HG03457 (cell line): ENCODE results near the gene MAP3K15.
"Not testable (repeated sequence)": the region's sequence is repeated elsewhere in the genome, so short reads cannot be mapped to it uniquely, and the experiment has no call there.

Experiments used
- ATAC-seq: cut with Tn5 transposase; IDR thresholded peaks from one replicate; pipeline ENCODE4 v1.9.1; 2021; ENCODE audit warnings: moderate number of reproducible peaks; ENCODE audit not compliant: unreplicated experiment

Gene MAP3K15

DNA sequence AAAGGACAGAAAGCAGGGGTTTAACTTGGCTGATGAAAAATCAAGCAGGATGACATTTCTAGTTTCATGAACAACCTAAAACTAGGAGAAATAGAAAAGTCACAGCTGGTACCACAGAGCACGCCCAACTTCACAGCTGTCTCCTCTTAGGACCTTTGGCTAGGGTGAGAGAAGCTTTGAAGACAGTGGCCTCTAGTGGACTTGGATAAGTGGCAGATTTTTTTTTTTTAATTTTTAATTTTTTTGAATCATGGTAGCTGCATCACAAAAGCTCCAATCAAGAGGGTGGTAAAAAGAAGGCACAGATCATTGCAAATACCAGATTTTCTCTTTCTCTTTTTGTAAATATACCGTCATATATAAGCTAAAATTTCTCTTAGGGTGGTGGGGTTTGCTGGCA, 20.2 kb upstream of the MAP3K15 start:
- no peak for ATAC-seq

DNA sequence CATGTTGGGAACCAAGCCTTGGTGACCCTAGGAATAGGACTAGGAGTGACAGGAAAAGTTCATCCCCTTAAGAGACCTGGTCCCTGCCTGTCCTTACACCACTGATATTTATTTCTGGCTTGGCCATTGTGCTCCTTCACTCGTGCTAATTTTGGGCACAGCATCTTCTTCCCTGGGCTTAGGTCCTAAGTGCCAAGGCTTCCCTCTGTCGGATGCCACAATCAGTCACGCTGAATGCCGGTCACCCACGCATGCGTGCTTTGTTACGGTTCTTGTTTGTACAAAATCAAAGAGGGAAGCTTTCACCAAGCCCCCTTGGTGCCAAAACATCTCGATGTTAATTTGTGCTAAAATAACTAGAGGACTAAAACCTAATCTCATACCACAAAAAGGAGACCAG, 17.4 kb upstream of the MAP3K15 start:
- ATAC-seq = no peak

DNA sequence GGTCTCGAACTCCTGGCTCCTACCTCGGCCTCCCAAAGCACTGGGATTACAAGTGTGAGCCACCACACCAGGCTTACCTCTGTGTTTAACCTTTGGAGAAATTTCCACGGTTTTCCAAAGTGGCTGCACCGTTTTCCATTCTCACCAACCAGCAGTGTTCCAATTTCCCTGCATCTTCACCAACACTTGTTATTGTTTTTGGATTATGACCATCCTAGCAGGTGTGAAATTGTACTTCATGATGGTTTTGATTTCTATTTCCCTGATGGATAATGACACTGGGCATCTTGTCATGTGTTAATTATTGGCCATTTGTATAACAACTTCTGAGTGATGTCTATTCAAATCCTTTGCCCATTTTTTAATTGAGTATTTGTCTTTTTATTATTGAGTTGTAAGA, 2.7 kb upstream of the MAP3K15 start:
- ATAC-seq = no peak

DNA sequence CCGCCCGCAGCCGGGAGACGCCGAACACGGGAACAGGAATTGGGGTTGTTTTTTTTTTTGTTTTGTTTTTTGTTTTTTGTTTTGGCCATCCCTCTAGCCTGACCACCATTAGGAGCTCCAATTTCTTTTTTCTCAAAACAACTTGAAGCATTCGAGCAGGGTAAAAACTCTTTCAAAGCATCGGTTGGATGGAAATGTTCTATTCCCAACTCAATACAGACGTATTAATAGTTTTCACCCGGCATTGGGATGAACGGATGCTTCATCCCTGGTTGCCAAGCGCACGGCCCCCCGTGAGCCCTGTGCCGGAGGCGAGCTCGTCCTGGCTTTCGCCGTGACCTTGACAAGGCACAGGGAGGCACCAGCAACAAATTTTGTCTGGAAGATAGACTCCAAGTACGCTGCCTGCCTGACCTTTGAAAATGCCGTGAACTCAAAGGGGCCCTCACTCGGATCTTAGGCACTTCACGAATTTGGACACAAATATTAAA, 352 bp upstream of the MAP3K15 start:
- ATAC-seq = no peak

DNA sequence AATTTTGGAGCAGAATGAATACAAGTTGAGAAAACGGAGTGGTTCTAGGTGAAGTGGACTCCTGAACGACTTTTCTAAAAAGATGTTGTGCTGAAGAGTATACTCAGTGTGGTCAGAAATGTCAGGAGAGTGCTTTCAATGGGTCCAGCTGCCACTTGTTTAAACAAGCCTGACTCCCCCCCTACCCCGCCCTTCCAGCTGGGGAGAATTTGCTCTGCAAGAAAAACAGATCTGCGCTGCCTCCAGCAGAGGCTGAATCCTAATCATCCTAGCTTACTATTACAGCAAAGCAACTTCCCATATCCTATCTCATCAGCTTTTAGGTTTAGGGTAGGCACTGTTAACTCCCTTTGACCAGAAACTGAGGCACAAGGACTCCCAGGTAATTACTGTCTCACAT, 1.9 kb downstream of the MAP3K15 start:
- no peak for ATAC-seq

DNA sequence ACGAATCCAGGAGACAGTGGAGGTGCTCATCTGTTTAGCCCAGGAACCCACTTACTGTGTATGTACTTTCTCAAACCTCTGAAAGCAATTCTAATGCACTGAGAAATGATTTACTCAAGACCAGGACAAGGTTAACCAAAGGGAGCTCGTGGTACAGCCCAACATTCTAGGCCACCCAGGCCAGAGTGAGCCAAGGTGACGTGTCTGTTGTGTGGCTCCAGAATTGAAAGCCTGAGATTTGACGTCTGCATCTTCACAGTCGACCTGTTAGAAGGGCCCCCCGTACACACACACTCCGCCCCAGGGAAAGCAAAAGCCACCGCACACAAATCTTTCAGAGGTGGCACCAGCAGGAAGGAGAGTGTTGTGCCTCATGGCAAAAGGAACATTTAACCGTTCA, 2.3 kb downstream of the MAP3K15 start:
- ATAC-seq = no peak

DNA sequence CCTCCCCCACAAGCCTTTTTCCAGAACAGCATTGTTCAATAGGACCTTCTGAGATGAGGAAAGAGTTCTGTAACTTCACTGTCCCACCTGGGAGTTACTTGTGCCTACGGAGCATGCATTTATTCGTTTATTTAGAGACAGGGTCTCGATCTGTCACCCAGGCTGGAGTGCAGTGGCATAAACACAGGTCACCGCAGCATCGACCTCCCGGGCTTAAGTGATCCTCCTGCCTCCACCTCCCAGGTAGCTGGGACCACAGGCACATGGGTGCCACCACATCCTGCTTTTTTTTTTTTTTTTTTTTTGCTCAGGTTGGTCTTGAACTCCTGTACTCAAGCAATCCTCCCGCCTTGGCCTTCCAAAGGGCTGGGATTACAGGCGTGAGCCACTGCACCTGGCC, 2.9 kb downstream of the MAP3K15 start:
- no peak for ATAC-seq

DNA sequence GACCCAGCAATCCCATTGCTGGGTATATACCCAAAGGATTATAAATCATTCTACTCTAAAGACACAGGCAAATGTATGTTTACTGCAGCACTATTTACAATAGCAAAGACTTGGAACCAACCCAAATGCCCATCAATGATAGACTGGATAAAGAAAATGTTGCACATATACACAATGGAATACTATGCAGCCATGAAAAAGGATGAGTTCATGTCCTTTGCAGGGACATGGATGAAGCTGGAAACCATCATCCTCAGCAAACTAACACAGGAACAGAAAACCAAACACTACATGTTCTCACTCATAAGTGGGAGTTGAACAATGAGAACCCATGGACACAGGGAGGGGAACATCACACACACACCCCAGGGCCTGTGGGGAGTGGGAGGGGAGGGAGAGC, 3.5 kb downstream of the MAP3K15 start:
- not testable (repeated sequence) for ATAC-seq

DNA sequence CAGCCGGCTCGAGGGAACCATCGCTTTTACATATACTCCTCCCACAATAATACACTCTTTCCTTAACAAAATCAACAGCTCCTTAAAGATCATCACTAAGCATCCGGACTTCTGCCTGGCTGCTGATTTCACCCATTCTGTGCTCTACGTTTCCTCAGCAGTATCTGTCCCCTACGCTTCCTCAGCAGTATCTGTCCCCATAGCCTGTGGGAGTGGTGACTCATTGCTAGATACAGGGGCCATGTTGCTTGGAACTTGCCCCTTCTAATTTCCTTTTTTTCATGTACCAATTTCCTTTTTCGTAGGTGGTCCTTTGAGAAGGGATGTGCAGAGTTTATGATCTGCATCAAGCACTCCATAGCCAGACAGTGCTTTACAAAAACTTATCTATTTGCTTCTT, 18.6 kb downstream of the MAP3K15 start:
- no peak for ATAC-seq

DNA sequence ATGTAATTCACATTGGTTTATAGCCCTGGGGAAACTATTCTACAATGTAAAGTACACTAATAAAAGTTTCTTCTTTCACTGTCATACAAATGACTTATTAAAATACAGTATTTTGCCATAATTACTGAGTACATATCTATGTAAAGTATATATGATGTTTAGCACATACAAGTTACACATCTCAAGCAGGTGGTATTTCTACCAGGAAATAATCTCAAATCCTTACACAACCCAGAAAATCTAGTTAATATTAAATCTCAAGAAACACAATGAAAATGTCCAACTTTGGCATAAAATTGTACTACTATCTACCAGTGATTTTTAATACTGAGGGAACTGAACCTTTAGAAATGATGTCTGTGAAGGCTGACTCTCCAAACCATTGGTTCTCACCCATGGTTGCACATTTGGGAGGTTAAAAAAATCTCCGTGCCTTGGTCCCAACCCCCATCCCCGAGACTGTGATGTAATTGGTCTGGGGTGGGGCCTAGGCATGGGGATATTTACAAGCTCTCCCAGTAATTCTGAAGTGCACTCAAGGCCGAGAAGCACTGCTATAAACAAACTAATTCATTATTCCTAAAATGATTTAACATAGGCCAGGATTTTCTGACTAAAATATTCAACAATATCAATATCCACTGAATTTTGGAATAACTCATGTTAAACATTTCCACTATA, 27.6 kb downstream of the MAP3K15 start:
- no peak for ATAC-seq

DNA sequence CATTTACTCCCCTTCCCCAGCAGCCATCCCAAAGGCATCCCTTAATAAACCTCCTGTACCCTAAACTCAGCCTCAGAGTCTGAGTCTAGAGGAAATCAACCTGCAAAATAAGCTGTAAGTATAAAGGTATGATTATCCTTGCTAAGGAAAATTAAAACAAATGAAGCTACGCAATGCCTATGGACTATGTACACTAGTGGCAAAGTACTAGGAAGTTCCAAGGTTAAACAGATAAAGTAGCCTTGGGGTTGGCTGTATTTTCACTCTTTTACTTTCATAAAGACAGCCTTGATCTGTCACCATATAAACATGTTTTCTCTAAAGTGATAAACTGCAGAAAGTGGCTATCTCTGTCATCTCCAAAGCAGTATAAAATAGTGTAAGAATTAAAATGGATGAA, 35.9 kb downstream of the MAP3K15 start:
- no peak for ATAC-seq

DNA sequence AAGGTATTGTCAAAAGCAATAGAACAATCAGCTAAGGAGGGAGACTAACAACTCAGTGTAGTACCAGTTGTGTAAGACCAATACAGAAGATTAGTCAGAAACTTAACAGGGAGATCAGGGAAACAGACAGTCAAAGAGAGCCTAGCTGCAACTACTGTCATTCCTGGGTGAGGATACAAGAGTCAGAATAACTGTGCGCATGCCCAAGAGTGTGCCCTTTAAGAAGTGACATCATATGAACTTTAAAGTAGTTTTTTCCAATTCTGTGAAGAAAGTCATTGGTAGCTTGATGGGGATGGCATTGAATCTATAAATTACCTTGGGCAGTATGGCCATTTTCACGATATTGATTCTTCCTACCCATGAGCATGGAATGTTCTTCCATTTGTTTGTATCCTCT, 46.9 kb downstream of the MAP3K15 start:
- not testable (repeated sequence) for ATAC-seq

DNA sequence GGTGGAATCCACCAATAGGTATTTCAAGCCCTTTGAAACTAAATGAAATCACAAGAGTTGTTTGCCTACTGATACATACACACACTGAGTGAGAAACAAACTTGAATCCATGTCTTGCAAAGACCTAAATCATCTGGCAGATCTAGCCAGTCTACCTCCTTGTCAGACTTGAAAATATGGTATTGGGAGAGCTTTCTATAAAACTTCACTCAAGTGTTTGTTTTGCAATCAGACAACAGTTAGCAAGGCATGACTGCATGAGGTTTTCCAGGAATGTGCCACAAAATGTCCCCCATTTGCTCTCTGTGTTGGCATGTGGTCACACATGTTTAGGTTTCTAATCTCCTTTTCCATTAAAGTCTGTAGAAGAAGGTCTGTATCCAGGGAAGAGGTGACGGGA, 52.4 kb downstream of the MAP3K15 start:
- no peak for ATAC-seq

DNA sequence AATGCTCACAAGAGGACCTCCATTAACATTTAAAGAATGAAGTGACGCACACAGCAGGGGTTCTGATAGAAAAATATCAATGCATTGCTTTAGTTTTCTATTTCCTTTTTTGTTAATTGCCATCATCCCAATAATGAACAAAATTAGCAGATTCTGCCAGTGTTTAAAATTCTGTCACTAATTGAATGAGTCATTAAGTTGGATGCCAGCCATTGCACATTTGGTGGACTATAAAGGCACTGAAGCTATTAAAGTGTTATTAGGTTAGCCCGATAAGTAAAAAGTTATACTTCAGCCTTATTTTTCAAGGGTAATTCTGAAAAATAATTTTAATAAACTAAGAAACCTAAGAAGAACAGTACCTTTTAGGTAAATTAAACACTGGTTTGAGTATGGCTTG, 53.1 kb downstream of the MAP3K15 start:
- no peak for ATAC-seq

DNA sequence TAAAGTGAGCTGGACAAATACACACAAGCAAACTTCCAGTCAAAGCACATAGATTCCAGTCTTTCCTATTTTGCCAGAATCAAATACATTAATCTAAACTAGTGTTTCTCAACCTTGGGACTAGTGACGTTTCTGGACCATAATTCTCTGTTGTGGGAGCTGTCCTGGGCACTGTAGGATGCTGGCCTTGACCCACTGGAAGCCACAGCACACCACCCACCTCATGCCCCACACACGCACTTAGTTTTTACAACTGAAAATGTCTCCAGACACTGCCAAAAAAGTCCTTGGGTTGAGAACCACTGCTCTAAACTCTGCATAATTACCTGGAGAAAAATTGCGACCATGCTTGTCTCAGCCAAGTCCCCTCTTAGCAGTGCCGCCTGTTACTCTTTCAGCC, 57.6 kb downstream of the MAP3K15 start:
- no peak for ATAC-seq

DNA sequence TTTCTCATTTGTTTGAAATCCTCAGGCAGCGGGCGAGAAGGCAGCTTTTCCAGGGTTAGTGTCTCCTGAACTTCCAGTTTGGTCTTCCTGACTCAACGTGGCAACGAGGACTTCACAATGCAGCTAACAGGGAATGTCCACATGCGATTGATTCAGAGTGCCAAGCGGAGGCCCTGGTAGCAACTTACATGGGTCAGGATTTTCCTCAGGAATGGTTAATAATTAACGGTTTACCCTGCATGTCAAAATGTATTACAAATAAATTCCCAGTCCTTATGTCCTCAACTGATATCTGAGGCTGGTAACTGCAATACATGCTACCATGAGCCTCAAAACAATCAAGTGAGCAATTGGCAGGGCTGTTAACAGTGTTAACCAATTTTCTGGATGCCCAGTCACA, 67.2 kb downstream of the MAP3K15 start:
- ATAC-seq = no peak

DNA sequence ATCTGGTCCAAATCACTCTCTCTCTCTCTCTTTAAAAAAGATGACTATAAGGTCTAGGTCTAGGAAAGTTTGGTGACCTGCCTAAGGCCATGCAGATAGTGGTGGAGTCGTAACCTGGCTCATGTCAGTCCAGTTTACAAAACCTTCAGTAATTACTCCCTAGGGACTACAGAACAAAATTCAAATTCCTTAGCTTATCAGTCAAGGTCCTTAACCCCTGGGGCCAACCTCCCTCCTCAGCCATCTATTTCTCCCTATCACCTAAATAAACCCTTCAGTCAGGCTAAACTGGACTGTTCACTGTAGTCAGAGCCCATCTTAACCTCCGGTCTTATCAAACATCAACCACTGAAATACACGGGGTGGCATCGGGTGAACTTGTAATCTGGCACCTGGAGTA, 68.9 kb downstream of the MAP3K15 start:
- ATAC-seq = no peak

DNA sequence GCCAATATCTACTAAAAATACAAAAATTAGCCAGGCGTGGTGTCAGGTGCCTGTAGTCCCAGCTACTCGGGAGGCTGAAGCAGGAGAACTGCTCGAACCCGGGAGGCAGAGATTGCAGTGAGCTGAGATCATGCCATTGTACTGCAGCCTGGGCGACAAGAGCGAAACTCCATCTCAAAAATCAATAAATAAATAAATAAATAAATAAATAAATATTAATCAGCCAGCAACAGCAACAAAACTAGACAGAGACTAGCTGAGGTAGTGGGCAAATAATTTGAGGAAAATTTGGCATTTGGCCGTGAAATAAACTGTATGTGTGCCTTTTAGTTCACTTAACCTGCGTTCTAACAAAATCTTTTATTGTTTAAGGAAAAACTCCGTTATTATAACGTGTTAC, 69.5 kb downstream of the MAP3K15 start:
- not testable (repeated sequence) for ATAC-seq

DNA sequence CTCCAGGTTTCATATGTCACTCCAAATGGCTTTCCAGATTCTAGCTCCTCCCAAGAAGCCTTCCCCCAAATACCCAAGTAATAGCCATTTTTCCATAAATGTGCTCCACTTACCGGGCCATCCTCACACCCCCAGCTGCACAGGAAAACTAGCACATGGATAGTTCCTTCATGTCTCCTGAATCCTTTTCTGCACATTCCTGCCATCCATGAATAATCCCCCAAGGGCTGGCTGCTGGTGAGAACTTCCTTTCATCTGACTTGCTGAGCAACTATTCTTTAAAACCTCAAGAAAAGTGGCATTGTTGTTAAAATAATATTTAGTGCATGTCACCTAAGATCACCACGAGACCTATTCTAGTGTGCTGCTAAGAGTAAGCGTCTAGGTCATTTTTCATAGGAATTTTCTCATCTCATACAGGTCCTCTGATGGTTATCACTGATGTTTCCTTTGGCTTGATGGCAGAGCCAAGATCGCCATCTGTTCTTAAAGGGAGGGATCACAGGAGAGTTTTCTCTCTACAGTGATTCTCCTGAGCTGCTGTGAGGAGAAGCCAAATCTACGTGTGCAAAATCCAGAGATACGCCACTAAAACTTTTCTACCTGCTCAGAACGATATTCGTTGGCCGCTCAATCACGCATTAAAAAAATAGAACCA, 71.3 kb downstream of the MAP3K15 start:
- no peak for ATAC-seq

DNA sequence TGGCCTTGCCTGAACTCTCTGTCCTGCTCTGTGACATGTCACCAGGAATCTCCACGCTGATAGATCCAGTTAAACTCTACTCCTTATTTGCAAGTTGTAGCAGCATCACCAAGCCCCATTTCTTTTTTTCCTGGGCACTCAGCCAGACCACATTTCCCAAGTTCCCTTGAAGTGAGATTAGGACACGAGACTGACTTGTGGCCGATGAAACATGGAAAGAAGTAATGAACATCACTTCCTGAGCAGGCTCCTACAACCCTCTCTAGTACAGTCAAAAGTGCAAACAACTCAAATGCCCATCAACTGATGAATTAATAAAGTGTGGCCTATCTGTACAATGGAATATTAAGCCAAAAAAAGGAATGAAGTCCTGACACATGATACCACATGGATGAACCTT, 74.6 kb downstream of the MAP3K15 start:
- ATAC-seq = no peak

DNA sequence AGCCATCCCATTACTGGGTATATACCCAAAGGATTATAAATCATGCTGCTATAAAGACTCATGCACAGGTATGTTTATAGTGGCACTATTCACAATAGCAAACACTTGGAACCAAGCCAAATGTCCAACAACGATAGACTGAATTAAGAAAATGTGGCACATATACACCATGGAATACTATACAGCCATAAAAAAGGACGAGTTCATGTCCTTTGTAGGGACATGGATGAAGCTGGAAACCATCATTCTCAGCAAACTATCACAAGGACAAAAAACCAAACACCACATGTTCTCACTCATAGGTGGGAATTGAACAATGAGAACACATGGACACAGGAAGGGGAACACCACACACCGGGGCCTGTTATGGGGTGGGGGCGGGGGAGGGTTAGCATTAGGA, 92.6 kb downstream of the MAP3K15 start:
- not testable (repeated sequence) for ATAC-seq

DNA sequence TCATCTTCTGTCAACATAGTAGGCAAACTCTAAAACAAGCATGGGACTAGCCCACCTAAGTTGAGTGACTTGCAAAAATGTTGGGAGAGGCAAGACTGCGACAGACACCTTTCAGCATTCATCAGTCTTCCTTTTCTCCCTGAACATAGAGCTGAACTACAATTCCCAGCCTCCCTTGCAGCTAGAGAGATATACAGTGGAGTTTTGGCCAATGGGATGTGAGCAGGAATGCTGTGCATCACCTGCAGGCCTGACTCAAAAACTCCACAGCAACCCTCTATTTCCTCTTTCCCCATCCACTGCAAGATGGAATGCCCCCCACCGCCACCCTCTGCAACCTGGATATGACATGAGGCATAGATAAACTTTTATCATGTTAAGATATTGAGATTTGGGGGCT, 105.0 kb downstream of the MAP3K15 start:
- no peak for ATAC-seq

DNA sequence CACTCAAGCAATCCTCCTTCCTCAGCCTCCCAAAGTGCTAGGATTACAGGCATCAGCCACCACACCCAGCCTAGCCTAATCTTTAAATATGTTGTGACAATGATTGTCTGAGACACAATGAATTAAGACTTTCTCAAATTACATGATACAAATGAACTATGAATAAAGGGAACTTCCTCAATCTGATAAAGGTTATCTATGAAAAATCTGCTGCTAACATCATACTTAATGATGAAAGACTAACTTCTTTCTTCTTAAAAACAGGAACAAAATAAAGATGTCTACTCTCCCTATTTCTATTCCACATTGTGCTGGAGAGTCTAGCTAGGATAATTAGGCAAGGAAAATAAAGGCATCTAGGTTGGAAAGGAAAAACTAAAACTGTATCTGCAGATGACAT, 111.6 kb downstream of the MAP3K15 start:
- no peak for ATAC-seq
